GM19328 (cell line): ENCODE data around the gene CYSLTR2.

Experiments used
- ATAC-seq: cut with Tn5 transposase; IDR thresholded peaks from one replicate; pipeline ENCODE4 v1.9.1; 2021; ENCODE audit warnings: mild to moderate bottlenecking, moderate library complexity; ENCODE audit not compliant: unreplicated experiment

Gene CYSLTR2

DNA sequence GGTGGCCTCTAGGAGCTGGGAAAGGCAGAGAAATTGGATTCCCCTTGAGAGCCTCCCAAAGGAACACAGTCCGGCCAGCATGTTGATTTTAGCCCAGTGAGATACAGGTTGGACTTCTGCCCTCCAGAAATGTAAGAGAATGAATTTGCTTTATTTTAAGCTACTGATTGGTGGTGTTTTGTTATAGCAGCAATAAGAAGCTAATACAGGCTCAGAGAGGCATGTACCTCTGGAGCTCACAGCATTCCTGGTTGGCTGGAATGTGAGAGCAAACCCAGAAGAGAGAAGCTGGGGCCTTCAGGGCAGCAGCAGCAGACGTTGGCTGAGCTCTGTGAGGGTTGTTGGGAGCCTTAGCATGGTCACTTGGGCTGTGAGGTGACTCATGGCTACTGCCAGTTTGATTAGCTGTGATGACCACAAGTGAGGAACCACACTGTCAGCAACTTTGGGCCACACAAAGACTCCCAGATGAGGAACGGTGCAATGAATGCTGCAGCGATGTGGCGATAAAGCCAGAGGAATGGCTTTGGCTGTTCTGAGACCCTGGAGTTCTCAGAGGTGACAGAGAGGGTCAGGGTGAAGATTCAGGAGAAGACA is 80.1 kb downstream of the CYSLTR2 start:
- ATAC-seq: no peak

DNA sequence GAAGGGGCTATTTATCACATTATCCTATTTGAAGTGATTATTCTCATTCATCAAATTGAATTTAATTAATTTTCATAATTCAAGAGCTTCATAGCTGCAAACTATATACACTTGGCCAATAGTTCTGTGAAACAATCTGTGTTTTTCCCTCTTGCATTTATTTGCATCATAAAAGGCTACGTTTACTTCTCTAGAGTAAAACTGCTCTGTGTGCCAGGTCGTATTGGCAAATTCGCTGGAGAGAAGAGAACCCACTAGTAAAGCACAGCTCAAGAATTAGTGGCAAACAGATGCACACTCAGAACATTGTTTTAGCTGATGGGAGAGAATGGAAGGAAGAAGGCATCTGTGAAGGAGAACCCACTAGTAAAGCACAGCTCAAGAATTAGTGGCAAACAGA is 81.8 kb downstream of the CYSLTR2 start:
- no peak for ATAC-seq

DNA sequence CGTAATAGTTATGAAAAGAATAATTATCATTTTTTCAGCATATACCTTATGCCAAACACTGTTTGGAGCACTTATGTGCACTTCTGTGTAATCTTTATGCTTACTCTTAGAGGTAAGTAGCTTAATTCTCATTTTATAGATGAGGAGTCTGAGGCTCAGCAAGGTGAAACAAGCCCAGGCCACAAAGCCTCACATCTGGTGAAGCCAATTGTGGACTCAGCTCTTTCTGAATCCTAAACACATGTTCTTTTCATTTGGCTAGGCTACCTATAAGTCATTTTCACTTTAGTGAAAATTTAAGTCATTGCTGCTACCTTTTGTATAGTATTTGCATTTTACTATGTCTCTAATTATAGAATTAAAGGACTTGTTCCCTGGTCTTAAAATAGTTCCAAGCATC is 84.0 kb downstream of the CYSLTR2 start:
- ATAC-seq: no peak

DNA sequence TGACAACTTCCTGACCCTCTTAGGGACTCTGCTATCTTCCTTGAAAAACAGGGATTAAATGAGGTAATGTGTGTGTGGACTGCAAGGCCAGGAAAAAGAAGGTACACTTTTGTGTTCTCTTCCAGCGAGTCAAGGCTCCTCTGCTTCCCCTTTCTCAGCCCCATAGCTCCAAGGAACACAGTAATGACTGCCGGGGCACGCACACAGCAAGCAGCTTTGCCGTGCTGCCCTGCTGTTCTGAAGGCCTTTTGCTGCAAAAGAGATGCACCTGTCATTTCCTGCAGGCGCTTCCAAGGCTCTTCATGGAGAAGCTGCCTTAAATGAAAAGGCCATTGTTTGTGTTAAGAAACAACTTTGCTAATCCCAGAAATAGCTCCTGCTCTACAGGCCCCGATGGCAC is 84.6 kb downstream of the CYSLTR2 start:
- no peak for ATAC-seq

DNA sequence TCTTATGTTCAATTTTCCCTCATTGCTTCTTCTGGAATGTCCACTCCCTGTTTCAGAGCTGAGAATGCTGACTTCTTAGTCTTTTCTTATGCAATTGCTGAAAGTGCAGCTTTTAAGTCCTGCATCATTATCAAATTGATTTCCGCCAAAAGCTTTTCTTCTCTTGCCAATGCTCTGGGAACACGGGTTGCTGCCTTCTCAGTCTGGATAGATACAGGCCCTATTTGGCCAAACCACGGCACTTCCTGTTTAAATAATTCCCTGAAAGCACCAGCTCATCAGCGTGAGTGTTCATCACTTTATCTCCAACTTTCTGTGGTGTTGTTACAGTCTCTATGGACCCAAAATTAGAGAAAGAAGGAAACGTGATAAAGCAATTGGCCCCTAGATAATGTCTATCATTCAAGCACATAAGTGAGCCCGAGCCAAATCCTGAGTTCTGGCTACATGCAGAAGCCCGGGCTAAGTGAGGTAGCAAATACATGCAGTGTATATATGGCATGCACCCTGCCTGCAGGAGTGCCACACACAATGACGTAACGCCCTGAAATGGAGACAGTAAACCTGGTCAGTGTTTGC is 85.7 kb downstream of the CYSLTR2 start:
- ATAC-seq: no peak

DNA sequence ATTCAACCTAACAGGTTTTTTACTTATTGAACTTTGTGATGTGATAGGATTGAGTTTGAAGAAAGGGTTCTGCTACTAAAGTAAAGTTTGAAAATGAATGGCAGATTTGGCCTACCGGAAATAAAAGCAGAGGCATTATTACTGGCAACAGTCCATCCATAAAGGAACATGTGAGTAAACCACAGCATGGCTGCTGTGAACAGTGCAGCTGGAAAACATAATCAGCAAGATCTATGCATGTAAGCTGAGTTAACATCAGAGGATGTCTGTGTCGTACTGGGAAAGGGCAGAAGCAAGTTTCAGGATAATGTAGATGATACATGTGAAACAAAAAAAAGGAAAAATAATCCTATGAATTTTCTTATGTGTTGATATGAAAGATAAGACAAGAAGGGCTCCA is 87.6 kb downstream of the CYSLTR2 start:
- ATAC-seq: no peak

DNA sequence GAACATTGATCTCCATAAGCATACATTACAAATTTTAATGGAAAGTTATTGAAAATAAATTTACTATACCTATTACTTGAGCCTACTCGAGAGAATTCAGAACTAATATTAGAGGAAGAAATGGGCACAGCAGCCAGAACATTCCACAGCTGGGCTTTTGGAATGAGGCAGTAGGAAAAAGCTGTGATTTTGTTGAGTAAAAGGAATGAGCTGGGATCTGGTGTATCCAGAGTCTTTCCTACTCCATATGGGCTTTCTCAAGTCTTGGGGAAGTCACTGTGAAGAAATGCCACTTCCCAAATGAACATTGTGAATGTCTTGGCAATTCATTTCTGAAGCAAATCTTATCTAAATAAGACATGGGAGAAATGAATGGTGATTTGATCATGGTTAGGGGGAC is 93.1 kb downstream of the CYSLTR2 start:
- ATAC-seq: no peak

DNA sequence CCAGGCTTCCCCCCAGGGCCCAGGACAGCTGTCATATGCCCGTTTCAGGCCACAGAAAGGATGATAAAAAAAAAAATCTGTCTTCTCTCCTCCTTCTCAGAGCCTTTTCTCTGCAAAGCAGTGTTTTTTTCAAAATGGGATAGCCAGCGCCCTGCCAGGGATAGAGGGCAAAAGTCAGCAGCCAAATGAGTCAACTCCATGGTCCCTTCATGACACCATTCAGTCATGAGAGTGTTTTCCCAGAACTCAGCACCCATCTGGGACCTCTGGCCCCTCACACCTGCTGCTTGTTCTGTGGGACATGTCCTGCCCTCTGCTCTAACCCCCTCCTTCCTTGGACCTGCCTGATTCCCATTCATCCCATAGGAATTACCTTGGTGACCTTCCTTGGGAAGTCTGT is 95.0 kb downstream of the CYSLTR2 start:
- ATAC-seq: no peak

DNA sequence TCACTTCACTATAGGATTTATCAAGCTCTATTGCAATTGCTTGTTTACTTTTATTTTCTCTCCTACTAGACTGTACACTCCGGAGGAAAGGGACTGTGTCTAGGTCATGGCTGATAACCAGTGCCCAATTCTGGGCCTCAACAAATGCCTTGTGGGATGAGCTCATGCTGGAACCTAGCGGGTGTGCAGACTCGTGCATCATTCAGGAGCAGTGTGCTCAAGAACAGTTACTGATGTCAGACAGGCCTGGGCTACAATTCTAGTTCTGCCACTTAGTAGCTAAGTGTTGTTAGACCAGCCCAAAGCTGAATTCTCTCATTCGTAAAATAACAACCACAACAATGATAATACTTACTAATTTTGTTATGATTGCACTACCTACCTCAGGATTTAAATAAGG is 95.4 kb downstream of the CYSLTR2 start:
- ATAC-seq: no peak

DNA sequence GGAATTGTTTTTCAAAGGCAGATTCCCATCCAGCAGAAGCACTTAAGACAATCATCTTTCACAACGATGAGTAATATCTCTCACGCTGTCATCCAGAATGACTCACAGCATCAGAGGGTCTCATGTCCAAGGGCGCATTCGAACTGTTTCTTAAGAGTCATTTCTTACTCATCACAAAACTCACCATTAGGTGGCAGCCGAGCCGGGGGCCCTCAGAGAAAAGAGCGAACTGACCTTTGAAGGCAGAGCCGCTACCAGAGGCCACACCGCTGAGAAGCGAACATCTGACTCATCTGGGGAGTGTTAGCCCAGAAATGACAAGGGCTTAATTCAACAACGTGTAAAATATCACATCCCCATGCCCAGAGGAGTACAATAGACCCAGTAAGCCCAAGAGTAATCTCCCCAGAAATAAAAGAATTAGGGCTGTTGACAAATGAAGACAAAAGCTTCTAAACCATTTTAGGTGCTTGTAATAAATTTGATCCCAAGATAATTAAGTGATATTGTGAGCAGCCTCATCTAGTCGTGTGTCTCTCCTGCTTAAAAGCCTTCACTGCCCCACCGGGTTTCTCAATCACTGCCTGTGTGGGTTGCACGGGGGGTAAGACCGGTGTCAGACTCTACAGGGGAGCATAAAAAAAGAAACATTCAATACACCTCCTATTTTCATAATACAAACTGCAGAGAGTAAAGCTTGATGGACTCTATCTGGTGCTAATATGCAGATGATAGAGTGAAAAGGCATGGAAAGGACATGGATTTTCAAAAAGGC is 96.2 kb downstream of the CYSLTR2 start:
- ATAC-seq: peak; percentile 86

DNA sequence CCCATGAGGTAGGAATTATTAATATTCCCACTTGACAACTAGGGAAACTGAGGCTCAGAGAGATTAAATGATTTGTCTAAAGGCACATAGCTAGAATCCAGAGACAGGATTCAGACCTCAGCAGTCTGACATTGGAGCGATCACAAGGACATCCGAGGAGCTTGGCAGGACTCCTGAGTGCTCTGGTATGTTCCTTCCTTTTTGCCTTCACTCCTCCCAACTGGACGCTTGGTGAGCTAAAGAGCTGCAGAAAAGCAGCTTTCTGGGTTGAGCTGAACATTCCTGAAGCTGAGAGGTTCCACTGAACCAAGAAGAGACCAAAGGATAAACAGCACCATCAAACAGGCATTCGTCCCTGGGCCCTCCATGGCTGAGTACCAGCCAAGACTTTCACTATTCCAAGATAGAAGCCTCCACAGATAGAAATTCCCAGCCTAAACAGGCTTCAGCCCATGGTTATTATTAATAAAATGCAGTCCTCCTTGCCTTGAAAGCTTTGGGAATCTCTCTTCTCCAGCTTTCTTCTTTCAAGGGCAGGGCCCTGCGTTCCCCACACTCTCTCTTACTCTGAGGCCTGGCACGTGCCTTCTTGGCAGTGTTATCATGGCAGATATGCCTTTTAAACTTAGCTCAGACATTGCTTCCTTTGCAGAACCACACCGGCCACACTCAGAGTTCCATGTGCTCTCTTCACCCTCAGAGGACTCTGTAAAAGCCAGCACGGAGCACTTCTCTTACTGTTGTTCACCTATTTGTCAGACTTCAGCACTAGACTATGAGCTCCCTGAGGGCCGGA is 97.1 kb downstream of the CYSLTR2 start:
- ATAC-seq: no peak

DNA sequence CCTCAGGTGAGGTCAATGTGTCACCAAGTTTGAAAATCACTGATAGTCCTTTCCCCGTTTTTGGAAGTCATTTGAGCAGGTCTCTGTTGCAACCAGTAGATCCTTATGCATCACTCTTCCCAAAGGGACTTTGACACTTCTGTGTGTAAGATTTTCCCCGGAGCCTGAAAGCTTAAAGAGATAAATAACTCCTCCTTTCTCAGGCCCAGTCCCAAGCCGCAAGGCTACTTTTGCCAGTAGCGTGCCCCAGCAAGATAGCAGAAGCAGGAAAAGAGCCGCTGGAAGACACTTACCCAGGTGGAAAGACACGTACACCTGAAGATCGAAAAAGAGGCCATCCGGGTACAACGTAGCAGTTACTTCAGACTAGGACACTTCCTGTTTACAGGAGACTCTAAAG is 106.9 kb downstream of the CYSLTR2 start:
- ATAC-seq: no peak
